Testis (tissue), 3 donors: ENCODE results near the gene NHEJ1. TPM values are rescaled to one million over a fixed set of nuclear protein-coding genes. Genes with fewer than 3 reads are reported as not detected.
A peak's percentile ranks its signal among the peaks of the same experiment; 100 is the strongest.

Source experiments
- DNase-seq: peaks from one replicate; pipeline ENCODE4 v3.0.0-alpha.2; 2019
- H3K27ac ChIP-seq, 2 donors: fragments of 200-600 bp; sonication (generic); one replicate each; pipeline ENCODE4 v1.5.1; 2019
- H3K27me3 ChIP-seq: fragments of 200-600 bp; sonication (generic); one replicate; pipeline ENCODE4 v1.5.1; 2019
- H3K36me3 ChIP-seq: fragments of 200-600 bp; sonication (generic); one replicate; pipeline ENCODE4 v1.5.1; 2017; ENCODE audit warnings: low read depth; ENCODE audit errors: missing control alignments
- H3K4me1 ChIP-seq: fragments of 200-600 bp; sonication (generic); one replicate; pipeline ENCODE4 v1.5.1; 2019
- H3K4me3 ChIP-seq, 2 donors: fragments of 200-600 bp; sonication (generic); one replicate each; pipeline ENCODE4 v1.5.1; 2017 to 2019
- H3K9me3 ChIP-seq: fragments of 200-600 bp; sonication (generic); one replicate; pipeline ENCODE4 v1.5.1; 2017
- CTCF ChIP-seq, 3 experiments: fragments of 450-650 bp in 2 of 3; fragments of 200-600 bp in 1 of 3; sonication (generic) in 1 of 3; IDR thresholded peaks; one replicate each; pipeline ENCODE4 v1.5.1; 2016 to 2019; ENCODE audit warnings: antibody characterized with exemption in 3 of 3, mild to moderate bottlenecking in 2 of 3, moderate library complexity in 1 of 3
- POLR2A ChIP-seq: fragments of 450-650 bp; IDR thresholded peaks from one replicate; pipeline ENCODE4 v1.6.1; 2017; ENCODE audit warnings: antibody characterized with exemption, mild to moderate bottlenecking, moderate library complexity
- WGBS, 2 donors: methylation state at CpG; one replicate each; pipeline ENCODE4 v1.1.5; 2018; 5-methylcytosine and 5-hydroxymethylcytosine counted together
- intact Hi-C: fragments of 100-400 bp; cut with DNase I; formaldehyde crosslinking; loops from one replicate; pipeline ENCODE4 v1.15.1; 2023; ENCODE audit warnings: low total_unique reads
- polyA plus RNA-seq: library from polyadenylated mRNA; stranded (reverse); fragments of 350-450 nt; fragmentation: Illumina TruSeq; extraction: RNeasy Lipid Tissue Mini Kit (QIAGEN cat#74804); gene quantifications from one replicate; pipeline ENCODE4 v1.2.3, GENCODE V29; 2014; ENCODE audit warnings: low read depth, low replicate concordance; ENCODE audit not compliant: insufficient read depth
- total RNA-seq, 2 donors: library from RNA; depleted of rRNA; stranded (reverse); fragments of >200 nt; gene quantifications; one replicate each; pipeline ENCODE4 v1.2.3, GENCODE V29; 2016

NHEJ1 gene
- total and polyA plus RNA-seq, 3 donors from 2014 or later, result 33.4 to 67.0 (median 38.5) TPM

GRCh38 chr2:219125225-219125885, 35.3 kb downstream of the NHEJ1 start:
- Histone ChIP-seq H3K27me3 (no peaks in the 10 kb centered on the region), H3K9me3 (no peaks in the 10 kb centered on the region), H3K27ac (peak overlapping the region; percentile 47 to 68), H3K4me1 (peaks cover 20% of the 10 kb centered on the region), H3K36me3 (no peaks in the 10 kb centered on the region), H3K4me3 (no peak overlapping the region)
- peak; percentile 89 for DNase-seq
- TF ChIP-seq POLR2A (no peak), CTCF (IDR thresholded peaks at IDR 0.05) (no peak)
- intact Hi-C loops, result no loop called here
- 54 to 64% methylated on average over 10 of the region's 10 CpGs for WGBS, 2 donors

GRCh38 chr2:219124381-219125110, 36.1 kb downstream of the NHEJ1 start:
- intact Hi-C loops, result no loop called here
- H3K27me3 ChIP-seq, result no peaks in the 10 kb centered on the region
- H3K27ac ChIP-seq, result peak overlapping the region; percentile 47 to 62
- DNase-seq, result peak; percentile 68
- H3K4me3 ChIP-seq, result no peak overlapping the region
- H3K9me3 ChIP-seq, result no peaks in the 10 kb centered on the region
- WGBS, 2 donors, result 56 to 60% methylated on average over 4 of the region's 4 CpGs
- H3K36me3 ChIP-seq, result no peaks in the 10 kb centered on the region
- TF ChIP-seq POLR2A (no peak), CTCF (IDR thresholded peaks at IDR 0.05) (no peak)
- peaks cover 20% of the 10 kb centered on the region for H3K4me1 ChIP-seq

- Histone ChIP-seq H3K27ac (peak overlapping the region; percentile 27 to 62), H3K9me3 (no peaks in the 10 kb centered on the region), H3K27me3 (no peaks in the 10 kb centered on the region), H3K4me1 (peaks cover 20% of the 10 kb centered on the region), H3K36me3 (no peaks in the 10 kb centered on the region), H3K4me3 (no peak overlapping the region)
- TF ChIP-seq CTCF (IDR thresholded peaks at IDR 0.05), result no peak
- no peak for TF ChIP-seq POLR2A
- intact Hi-C loops, result no loop called here
- 88 to 95% methylated on average over 8 of the region's 8 CpGs for WGBS, 2 donors
- no peak for DNase-seq
These were observed 37.1 kb downstream of the NHEJ1 start for GRCh38 chr2:219123356-219124135.

GRCh38 chr2:219122202-219122980, 38.2 kb downstream of the NHEJ1 start:
- Histone ChIP-seq H3K27ac (no peak overlapping the region), H3K4me3 (no peak overlapping the region)
- intact Hi-C loops, result no loop called here

More at GRCh38 chr2:219122202-219122980, 38.2 kb downstream of the NHEJ1 start:
- no peak for DNase-seq
- TF ChIP-seq POLR2A, result no peak
- no peak for TF ChIP-seq CTCF (IDR thresholded peaks at IDR 0.05)
- WGBS, 2 donors, result 93 to 95% methylated on average over 5 of the region's 5 CpGs
- peaks cover 20% of the 10 kb centered on the region for H3K4me1 ChIP-seq
- H3K9me3 ChIP-seq, result no peaks in the 10 kb centered on the region
- H3K27me3 ChIP-seq, result no peaks in the 10 kb centered on the region
- H3K36me3 ChIP-seq, result no peaks in the 10 kb centered on the region
